WERI-Rb-1 (cell line): ENCODE measurements around the gene CASS4.

Experiments
- DNase-seq: peaks from one replicate; pipeline ENCODE4 v3.0.0-alpha.2; 2020
- H3K27ac ChIP-seq: fragments of 250-450 bp; sonication (Bioruptor Pico); 2 replicates; pipeline ENCODE4 v1.5.1; 2020; ENCODE audit warnings: mild to moderate bottlenecking, moderate library complexity
- H3K27me3 ChIP-seq: fragments of 250-450 bp; sonication (Bioruptor Pico); 2 replicates; pipeline ENCODE4 v1.5.1; 2021; ENCODE audit warnings: mild to moderate bottlenecking, low read depth, moderate library complexity; ENCODE audit not compliant: insufficient read depth, severe bottlenecking
- H3K36me3 ChIP-seq: fragments of 250-450 bp; sonication (Bioruptor Pico); 2 replicates; pipeline ENCODE4 v1.5.1; 2020; ENCODE audit warnings: mild to moderate bottlenecking, moderate library complexity
- H3K4me3 ChIP-seq: 2 replicates; pipeline ENCODE4 v1.5.1; 2011; ENCODE audit warnings: low read depth, mild to moderate bottlenecking, control low read depth, low read length
- H3K9me3 ChIP-seq: fragments of 250-450 bp; sonication (Bioruptor Pico); 2 replicates; pipeline ENCODE4 v1.5.1; 2021; ENCODE audit warnings: mild to moderate bottlenecking, moderate library complexity; ENCODE audit not compliant: severe bottlenecking
- CTCF ChIP-seq: IDR thresholded peaks from 2 replicates; pipeline ENCODE4 v1.5.1; 2011; ENCODE audit warnings: low read depth, mild to moderate bottlenecking, control low read depth, inconsistent platforms, low read length

The CASS4 gene

GRCh38 chr20:56451056-56451765 is 39.2 kb downstream of the CASS4 start:
- H3K27me3 ChIP-seq = peaks cover 72% of the 10 kb centered on the region
- TF ChIP-seq CTCF = no peak
- H3K36me3 ChIP-seq = no peaks in the 10 kb centered on the region
- no peak overlapping the region for H3K27ac ChIP-seq
- no peak overlapping the region for H3K4me3 ChIP-seq
- no peak for DNase-seq
- no peaks in the 10 kb centered on the region for H3K9me3 ChIP-seq

- Histone ChIP-seq H3K27ac (no peak overlapping the region), H3K36me3 (no peaks in the 10 kb centered on the region), H3K9me3 (no peaks in the 10 kb centered on the region), H3K4me3 (no peak overlapping the region), H3K27me3 (peaks cover 77% of the 10 kb centered on the region)
- TF ChIP-seq CTCF = no peak
- no peak for DNase-seq
Measured at GRCh38 chr20:56453352-56453751, 41.3 kb downstream of the CASS4 start.

GRCh38 chr20:56454754-56455153 is 42.7 kb downstream of the CASS4 start:
- DNase-seq = no peak
- H3K27ac ChIP-seq = no peak overlapping the region
- no peak for TF ChIP-seq CTCF
- no peaks in the 10 kb centered on the region for H3K36me3 ChIP-seq
- H3K9me3 ChIP-seq = no peaks in the 10 kb centered on the region
- H3K4me3 ChIP-seq = no peak overlapping the region
- H3K27me3 ChIP-seq = peaks cover 86% of the 10 kb centered on the region

GRCh38 chr20:56458206-56458821 is 46.3 kb downstream of the CASS4 start:
- H3K36me3 ChIP-seq = no peaks in the 10 kb centered on the region
- no peak for DNase-seq
- peaks cover 91% of the 10 kb centered on the region for H3K27me3 ChIP-seq
- no peak for TF ChIP-seq CTCF
- H3K9me3 ChIP-seq = no peaks in the 10 kb centered on the region
- no peak overlapping the region for H3K27ac ChIP-seq
- H3K4me3 ChIP-seq = no peak overlapping the region

GRCh38 chr20:56460459-56460858 is 48.4 kb downstream of the CASS4 start:
- Histone ChIP-seq H3K9me3 (no peaks in the 10 kb centered on the region), H3K27ac (no peak overlapping the region), H3K36me3 (no peaks in the 10 kb centered on the region), H3K27me3 (peaks cover 88% of the 10 kb centered on the region), H3K4me3 (no peak overlapping the region)
- no peak for TF ChIP-seq CTCF
- no peak for DNase-seq

- H3K4me3 ChIP-seq = no peak overlapping the region
- H3K9me3 ChIP-seq = no peaks in the 10 kb centered on the region
- TF ChIP-seq CTCF = no peak
- no peaks in the 10 kb centered on the region for H3K36me3 ChIP-seq
- H3K27me3 ChIP-seq = peaks cover 84% of the 10 kb centered on the region
- no peak for DNase-seq
- H3K27ac ChIP-seq = no peak overlapping the region
Measured at GRCh38 chr20:56461576-56461975, 49.5 kb downstream of the CASS4 start.
